Fibroblast of the aortic adventitia (primary cell): Measurements from ENCODE around the gene METTL22. TPM values are rescaled to one million over a fixed set of nuclear protein-coding genes. Genes with fewer than 3 reads are reported as not detected.

ENCODE experiments used
- DNase-seq: peaks from one replicate; pipeline ENCODE4 v3.0.0-alpha.2; 2010; ENCODE audit warnings: low read depth
- H3K4me3 ChIP-seq: 2 replicates; pipeline ENCODE4 v1.5.1; 2011; ENCODE audit warnings: low read depth, mild to moderate bottlenecking, control low read depth, low read length, moderate library complexity
- small RNA-seq: library from RNA; depleted of rRNA; stranded (forward); fragments of <200 nt; gene quantifications from one replicate; pipeline ENCODE3, GENCODE V24; 2012
- total RNA-seq: library from RNA; depleted of rRNA; stranded (reverse); fragments of >200 nt; gene quantifications from 2 replicates; pipeline ENCODE4 v1.2.3, GENCODE V29; 2012; ENCODE audit warnings: low replicate concordance
- TF ChIP-seq, protein P1 (sequence below): IDR thresholded peaks from 2 replicates; pipeline ENCODE4 v1.5.1; 2011; ENCODE audit warnings: mild to moderate bottlenecking, low read length, control low read depth, inconsistent platforms; ENCODE audit not compliant: insufficient read depth

METTL22 gene
- total RNA-seq, 1 donor, result 21.7 TPM

DNA sequence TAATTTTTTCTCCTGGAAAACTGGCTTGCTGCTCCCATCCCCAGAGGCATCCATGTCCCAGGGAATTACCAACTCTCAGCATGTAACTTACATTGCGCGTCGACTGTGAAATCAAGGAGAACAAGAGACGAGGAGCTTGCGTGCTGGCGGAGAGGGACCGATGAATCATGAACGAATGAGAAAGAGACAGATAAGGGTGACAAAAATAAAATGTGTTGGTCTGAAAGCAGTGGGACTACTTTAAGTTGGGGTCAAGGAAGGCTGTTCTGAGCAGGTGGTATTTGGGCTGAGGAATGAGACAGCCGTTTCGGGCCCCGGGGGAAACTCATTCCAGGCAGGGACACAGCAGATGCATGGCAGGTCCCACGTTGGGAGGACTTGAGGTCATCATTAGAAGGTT is 75.4 kb downstream of the METTL22 start:
- no peak for DNase-seq
- no peak overlapping the region for H3K4me3 ChIP-seq
- TF ChIP-seq, protein P1, sequence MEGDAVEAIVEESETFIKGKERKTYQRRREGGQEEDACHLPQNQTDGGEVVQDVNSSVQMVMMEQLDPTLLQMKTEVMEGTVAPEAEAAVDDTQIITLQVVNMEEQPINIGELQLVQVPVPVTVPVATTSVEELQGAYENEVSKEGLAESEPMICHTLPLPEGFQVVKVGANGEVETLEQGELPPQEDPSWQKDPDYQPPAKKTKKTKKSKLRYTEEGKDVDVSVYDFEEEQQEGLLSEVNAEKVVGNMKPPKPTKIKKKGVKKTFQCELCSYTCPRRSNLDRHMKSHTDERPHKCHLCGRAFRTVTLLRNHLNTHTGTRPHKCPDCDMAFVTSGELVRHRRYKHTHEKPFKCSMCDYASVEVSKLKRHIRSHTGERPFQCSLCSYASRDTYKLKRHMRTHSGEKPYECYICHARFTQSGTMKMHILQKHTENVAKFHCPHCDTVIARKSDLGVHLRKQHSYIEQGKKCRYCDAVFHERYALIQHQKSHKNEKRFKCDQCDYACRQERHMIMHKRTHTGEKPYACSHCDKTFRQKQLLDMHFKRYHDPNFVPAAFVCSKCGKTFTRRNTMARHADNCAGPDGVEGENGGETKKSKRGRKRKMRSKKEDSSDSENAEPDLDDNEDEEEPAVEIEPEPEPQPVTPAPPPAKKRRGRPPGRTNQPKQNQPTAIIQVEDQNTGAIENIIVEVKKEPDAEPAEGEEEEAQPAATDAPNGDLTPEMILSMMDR, result no peak

DNA sequence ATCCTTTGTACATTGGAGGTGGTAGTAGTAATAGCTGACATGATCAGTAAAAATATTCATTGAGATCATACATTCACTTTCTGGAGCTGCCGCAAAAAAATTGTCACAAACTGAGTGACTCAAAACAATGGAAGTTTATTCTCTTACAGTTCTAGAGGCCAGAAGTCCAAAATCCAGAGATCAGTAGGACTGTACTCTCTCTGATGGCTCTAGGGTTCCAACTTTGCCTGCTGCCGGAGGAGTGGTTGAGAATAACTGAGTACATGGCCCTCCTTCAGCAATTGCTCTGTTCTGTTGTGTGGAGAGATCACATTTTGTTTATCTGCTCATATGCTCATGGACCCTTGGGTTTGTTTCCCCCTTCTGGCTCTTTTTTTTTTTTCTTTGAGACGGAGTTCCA is 76.5 kb downstream of the METTL22 start:
- no peak for DNase-seq
- TF ChIP-seq, protein P1, result no peak
- H3K4me3 ChIP-seq, result no peak overlapping the region

Small RNAs within 50 kb of the gene (small RNA-seq; reads per million reads assigned to genes)
- gene RN7SL743P, result not detected

Other genes starting within 250 kb of the METTL22 start
- not detected in 2 replicates for gene TMEM114, start 31.2 kb upstream of the METTL22 start, total RNA-seq
- gene ABAT, start 52.9 kb downstream of the METTL22 start, total RNA-seq, result 1.4 and 8.3 TPM in 2 replicates
- gene TMEM186, start 175.9 kb downstream of the METTL22 start, total RNA-seq, result 3.6 and 4.7 TPM in 2 replicates
- gene PMM2, start 176.1 kb downstream of the METTL22 start, total RNA-seq, result 34.7 and 55.8 TPM in 2 replicates
- gene CARHSP1, start 247.3 kb downstream of the METTL22 start, total RNA-seq, result 66.5 and 68.3 TPM in 2 replicates